GM21717 (cell line): ENCODE data around the gene TPI1.

Source experiments
- ATAC-seq: cut with Tn5 transposase; IDR thresholded peaks from one replicate; pipeline ENCODE4 v1.9.1; 2021; ENCODE audit warnings: mild to moderate bottlenecking, moderate library complexity; ENCODE audit not compliant: unreplicated experiment

The TPI1 gene

GRCh38 chr12:6867413-6868210 lies at the start of gene TPI1:
Gene TPI1 (plus strand): TSS chr12:6867531. CDS start chr12:6867567, 36 bp downstream.
- ATAC-seq: peak; percentile 45

GRCh38 chr12:6817662-6818157 lies 49.6 kb upstream of the TPI1 start:
- ATAC-seq: no peak

GRCh38 chr12:6818222-6818621 lies 49.1 kb upstream of the TPI1 start:
- no peak for ATAC-seq

- no peak for ATAC-seq
Measured at GRCh38 chr12:6818645-6819044, 48.7 kb upstream of the TPI1 start.

GRCh38 chr12:6819106-6820030 lies 48.0 kb upstream of the TPI1 start:
- ATAC-seq: no peak

- ATAC-seq: no peak
Measured at GRCh38 chr12:6820166-6820565, 47.2 kb upstream of the TPI1 start.

- no peak for ATAC-seq
Measured at GRCh38 chr12:6821591-6822425, 45.5 kb upstream of the TPI1 start, which contains the start of gene GPR162. Gene GPR162 (plus strand): TSS chr12:6821821. CDS start chr12:6823899, 2,078 bp downstream.

- no peak for ATAC-seq
Measured at GRCh38 chr12:6822426-6823135, 44.8 kb upstream of the TPI1 start.

- no peak for ATAC-seq
Measured at GRCh38 chr12:6823182-6824084, 43.9 kb upstream of the TPI1 start.

GRCh38 chr12:6824085-6824775 lies 43.1 kb upstream of the TPI1 start:
- ATAC-seq: no peak

- ATAC-seq: no peak
Measured at GRCh38 chr12:6824901-6825381, 42.4 kb upstream of the TPI1 start.

- peak; percentile 45 for ATAC-seq
Measured at GRCh38 chr12:6825398-6826124, 41.8 kb upstream of the TPI1 start.

GRCh38 chr12:6826125-6826733 lies 41.1 kb upstream of the TPI1 start:
- no peak for ATAC-seq

GRCh38 chr12:6826734-6827436 lies 40.4 kb upstream of the TPI1 start:
- no peak for ATAC-seq

- no peak for ATAC-seq
Measured at GRCh38 chr12:6827437-6827911, 39.9 kb upstream of the TPI1 start.
